ENCODE data around the gene MFAP1.

Gene MFAP1

DNA sequence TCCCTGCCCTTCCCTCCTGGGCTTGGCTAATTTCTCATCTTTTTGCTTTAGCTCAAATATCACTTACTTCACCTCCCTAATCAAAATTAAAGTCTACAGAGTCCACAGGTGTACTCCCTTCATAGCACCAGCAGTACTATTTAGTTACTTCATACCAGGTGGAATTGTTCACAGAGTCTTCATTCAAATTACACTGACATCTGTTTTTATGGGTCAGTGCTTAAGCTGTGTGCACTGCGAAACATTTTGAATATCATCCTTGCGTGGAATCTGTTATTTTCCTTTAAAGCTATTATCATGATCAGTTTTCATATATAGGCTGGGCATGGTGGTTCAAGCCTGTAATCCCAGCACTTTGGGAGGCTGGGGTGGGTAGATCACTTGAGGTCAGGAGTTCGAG lies 35.1 kb downstream of the MFAP1 start:
- H3K4me3 ChIP-seq (ENCODE audit: low read depth in 1 of 2, low read length in 1 of 2) = no peak overlapping the region
- no peaks in the 10 kb centered on the region for H3K9me3 ChIP-seq
- no peaks in the 10 kb centered on the region for H3K27me3 ChIP-seq
- H3K27ac ChIP-seq = no peak overlapping the region
- H3K4me1 ChIP-seq (ENCODE audit: control insufficient read depth in 1 of 2, insufficient read depth in 1 of 2, low read depth in 1 of 2, low read length in 1 of 2) = peaks cover 14 to 19% of the 10 kb centered on the region in 2 experiments
- TF ChIP-seq, protein P1, sequence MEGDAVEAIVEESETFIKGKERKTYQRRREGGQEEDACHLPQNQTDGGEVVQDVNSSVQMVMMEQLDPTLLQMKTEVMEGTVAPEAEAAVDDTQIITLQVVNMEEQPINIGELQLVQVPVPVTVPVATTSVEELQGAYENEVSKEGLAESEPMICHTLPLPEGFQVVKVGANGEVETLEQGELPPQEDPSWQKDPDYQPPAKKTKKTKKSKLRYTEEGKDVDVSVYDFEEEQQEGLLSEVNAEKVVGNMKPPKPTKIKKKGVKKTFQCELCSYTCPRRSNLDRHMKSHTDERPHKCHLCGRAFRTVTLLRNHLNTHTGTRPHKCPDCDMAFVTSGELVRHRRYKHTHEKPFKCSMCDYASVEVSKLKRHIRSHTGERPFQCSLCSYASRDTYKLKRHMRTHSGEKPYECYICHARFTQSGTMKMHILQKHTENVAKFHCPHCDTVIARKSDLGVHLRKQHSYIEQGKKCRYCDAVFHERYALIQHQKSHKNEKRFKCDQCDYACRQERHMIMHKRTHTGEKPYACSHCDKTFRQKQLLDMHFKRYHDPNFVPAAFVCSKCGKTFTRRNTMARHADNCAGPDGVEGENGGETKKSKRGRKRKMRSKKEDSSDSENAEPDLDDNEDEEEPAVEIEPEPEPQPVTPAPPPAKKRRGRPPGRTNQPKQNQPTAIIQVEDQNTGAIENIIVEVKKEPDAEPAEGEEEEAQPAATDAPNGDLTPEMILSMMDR (IDR thresholded peaks at IDR 0.05) = no peak
- H3K36me3 ChIP-seq = peaks cover 12% of the 10 kb centered on the region

DNA sequence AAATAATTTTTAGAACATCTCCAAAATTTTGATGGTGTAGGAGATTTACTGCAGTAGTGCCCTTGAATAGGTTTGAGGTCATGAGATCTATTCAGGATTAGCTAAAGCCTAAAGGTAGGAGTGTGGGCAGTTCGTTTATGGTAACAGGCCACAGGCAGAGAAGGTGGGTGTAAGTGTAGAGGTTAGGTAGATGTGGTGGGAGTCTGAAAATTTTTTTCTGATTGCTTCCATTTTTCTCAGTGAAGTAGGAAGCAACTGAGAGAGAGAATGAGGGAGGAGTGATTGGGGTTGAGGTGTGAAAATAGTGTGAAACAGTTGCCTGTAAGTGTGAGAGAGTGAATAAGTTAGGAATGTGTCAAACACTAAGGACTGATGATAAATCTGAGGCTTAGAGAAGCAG lies 45.5 kb downstream of the MFAP1 start:
- Histone ChIP-seq H3K4me3 (ENCODE audit: low read depth in 1 of 2, low read length in 1 of 2) (no peak overlapping the region), H3K27me3 (no peaks in the 10 kb centered on the region), H3K27ac (no peak overlapping the region), H3K36me3 (no peaks in the 10 kb centered on the region), H3K4me1 (ENCODE audit: control insufficient read depth in 1 of 2, insufficient read depth in 1 of 2, low read depth in 1 of 2, low read length in 1 of 2) (peaks cover 16 to 23% of the 10 kb centered on the region in 2 experiments), H3K9me3 (no peaks in the 10 kb centered on the region)
- TF ChIP-seq, protein P1 (IDR thresholded peaks at IDR 0.05) = no peak

DNA sequence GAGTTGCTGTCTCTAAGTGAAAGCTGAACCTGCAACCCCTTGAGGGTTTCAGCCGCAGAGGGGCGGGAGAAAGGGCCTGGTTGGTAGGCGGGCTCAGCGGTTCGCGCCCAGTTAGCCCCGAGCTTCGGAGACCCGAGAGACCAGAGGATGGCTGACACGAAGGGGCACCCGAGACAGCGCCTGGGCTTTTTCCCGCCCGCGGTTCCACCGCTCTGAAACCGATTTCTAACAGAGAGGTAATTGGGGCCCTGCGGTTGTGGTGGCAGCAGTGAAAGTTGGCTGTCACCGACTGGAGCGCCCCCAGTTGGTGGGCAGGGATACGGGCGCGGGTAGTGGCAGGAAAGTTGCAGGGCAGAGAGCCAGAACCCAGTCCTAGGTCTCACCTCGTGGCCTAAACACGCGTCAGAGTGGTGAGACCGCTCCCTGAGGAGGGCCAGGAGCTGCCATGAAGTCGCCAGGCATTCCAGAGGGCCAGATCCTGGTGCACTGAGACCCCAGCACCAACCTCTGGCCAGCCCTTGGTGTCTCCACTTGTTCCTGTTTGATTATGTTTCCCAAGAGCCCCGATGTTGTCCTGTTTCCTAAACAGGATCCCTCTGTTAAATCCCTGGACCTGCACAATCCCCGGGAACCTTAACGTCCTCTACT lies 47.1 kb downstream of the MFAP1 start:
- TF ChIP-seq, protein P1 (IDR thresholded peaks at IDR 0.05) = peak; percentile 62
- Histone ChIP-seq H3K27ac (peak overlapping the region; percentile 79), H3K4me1 (ENCODE audit: control insufficient read depth in 1 of 2, insufficient read depth in 1 of 2, low read depth in 1 of 2, low read length in 1 of 2) (peaks cover 16 to 23% of the 10 kb centered on the region in 2 experiments), H3K4me3 (ENCODE audit: low read depth in 1 of 2, low read length in 1 of 2) (peak overlapping the region; percentile 76 to 93), H3K36me3 (peaks cover 10% of the 10 kb centered on the region), H3K9me3 (no peaks in the 10 kb centered on the region), H3K27me3 (no peaks in the 10 kb centered on the region)

DNA sequence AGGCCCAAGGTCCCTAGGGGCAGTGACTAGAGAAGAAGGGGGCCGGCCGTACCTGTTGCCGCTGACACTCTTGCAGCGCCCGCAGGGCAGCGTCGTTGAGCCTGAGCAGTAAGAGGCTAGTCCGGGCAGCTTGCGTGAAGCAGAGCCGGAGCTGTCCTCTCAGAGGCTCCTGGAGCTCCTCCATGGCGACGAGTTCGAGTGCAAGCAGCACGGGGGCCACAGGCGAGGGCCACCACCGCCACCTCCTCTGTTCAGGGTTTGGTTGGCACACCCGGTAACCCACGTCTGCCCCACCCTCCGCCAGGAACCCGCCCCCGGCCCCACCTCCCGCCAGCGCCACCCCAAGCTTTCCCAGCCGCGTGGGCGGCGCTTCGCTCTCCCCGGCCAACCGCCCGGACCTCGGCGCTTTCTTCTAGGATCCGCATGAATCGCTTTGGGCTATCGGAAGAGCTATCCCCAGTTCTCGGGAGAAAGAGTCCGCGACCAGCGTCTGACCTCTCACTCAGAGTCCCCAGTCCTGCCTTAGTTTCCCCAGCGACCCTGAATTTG lies 47.7 kb downstream of the MFAP1 start, which contains the start of gene ELL3:
Gene ELL3, minus strand, starts transcription at position 249 of the 549 bp plus-strand sequence. Its CDS starts 65 bp downstream, at position 184.
- peaks cover 16 to 23% of the 10 kb centered on the region in 2 experiments for H3K4me1 ChIP-seq (ENCODE audit: control insufficient read depth in 1 of 2, insufficient read depth in 1 of 2, low read depth in 1 of 2, low read length in 1 of 2)
- TF ChIP-seq, protein P1 (IDR thresholded peaks at IDR 0.05) = peak; percentile 11
- peak within 1 kb of the TSS; percentile 76 to 93 for H3K4me3 ChIP-seq (ENCODE audit: low read depth in 1 of 2, low read length in 1 of 2)
- peak within 1 kb of the TSS; percentile 79 for H3K27ac ChIP-seq
- peaks cover 16% of the 10 kb centered on the region for H3K36me3 ChIP-seq
- no peaks in the 10 kb centered on the region for H3K9me3 ChIP-seq
- no peaks in the 10 kb centered on the region for H3K27me3 ChIP-seq

DNA sequence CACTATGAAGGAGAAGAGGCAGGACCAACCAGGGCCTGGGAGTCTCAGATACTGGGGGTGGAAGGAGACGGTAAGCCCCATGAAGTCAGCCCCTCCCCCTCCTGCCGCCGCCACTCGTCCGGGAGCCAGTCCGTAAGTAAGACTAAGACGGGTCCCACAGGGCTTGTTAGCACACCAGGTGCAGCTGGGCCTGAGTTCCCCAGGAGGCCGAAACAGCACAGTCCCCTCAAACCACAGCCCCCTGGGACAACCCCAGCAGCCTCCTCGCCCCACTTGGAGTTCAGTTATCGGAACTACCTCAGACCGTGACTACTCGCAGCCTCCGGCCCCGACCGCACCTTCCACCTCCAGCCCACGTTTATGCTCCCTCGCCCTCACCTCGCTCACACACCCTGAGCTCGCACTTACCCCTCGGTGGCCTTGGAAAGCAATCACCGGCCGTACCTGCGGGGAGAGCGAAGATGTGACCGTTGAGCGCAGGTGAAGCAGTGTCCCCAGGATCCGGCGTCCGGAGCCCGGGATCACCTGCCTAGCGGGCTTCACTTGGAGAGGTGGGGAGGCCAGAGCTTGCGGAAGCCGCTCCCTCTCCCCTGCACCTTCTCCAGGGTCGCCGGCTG lies 48.3 kb downstream of the MFAP1 start:
- peak overlapping the region; percentile 76 to 93 for H3K4me3 ChIP-seq (ENCODE audit: low read depth in 1 of 2, low read length in 1 of 2)
- TF ChIP-seq, protein P1 (IDR thresholded peaks at IDR 0.05) = no peak
- no peaks in the 10 kb centered on the region for H3K27me3 ChIP-seq
- H3K27ac ChIP-seq = peak overlapping the region; percentile 79
- no peaks in the 10 kb centered on the region for H3K9me3 ChIP-seq
- H3K36me3 ChIP-seq = peaks cover 22% of the 10 kb centered on the region
- H3K4me1 ChIP-seq (ENCODE audit: control insufficient read depth in 1 of 2, insufficient read depth in 1 of 2, low read depth in 1 of 2, low read length in 1 of 2) = peaks cover 16 to 23% of the 10 kb centered on the region in 2 experiments

All from neutrophil (primary cell).